Measurements from ENCODE around the gene PTPRK. TPM values are rescaled to one million over a fixed set of nuclear protein-coding genes. Genes with fewer than 3 reads are reported as not detected.

PTPRK gene
- total and polyA plus RNA-seq, 2 of the 8 experiments (the other 6 are each of a cell fraction or from before 2014, with no cell fraction given) = 11.4 to 47.3 TPM

DNA sequence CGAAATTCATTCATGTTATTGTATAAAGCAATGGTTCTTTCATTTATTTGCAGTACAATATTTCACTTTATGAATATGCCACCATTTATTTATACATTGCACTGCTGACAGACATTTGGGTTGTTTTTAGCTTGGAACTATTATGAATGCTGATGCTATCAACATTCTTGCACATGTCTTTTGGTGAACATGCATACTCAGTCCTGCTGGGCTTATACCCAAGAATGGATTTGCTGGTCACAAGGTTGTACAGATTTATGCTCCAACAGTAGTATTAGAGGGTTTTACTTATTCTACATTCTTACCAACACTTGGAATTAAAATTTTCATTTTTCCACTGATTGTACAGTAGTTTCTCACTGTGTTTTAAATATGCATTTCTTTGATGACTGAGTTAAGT lies 126.2 kb downstream of the PTPRK start:
- no peak overlapping the region for H3K4me2 ChIP-seq (ENCODE audit: insufficient read depth in 1 of 2, low read depth in 2 of 2, low read length in 2 of 2)
- H3K9me3 ChIP-seq (ENCODE audit: insufficient read depth in 2 of 2, low read depth in 1 of 2, low read length in 1 of 2) = no peaks in the 10 kb centered on the region
- H3K4ac ChIP-seq (replicated peaks; ENCODE audit: insufficient read length, low read depth, low read length) = no peak overlapping the region
- no peak overlapping the region for H2BK12ac ChIP-seq (ENCODE audit: low read depth, low read length)
- no peak for TF ChIP-seq EP300 (IDR thresholded peaks at IDR 0.05; ENCODE audit: borderline replicate concordance in 1 of 2, low read depth in 2 of 2, low read length in 2 of 2)
- TF ChIP-seq CHD2 (IDR thresholded peaks at IDR 0.05; ENCODE audit: low read length) = no peak
- TF ChIP-seq, protein P1, sequence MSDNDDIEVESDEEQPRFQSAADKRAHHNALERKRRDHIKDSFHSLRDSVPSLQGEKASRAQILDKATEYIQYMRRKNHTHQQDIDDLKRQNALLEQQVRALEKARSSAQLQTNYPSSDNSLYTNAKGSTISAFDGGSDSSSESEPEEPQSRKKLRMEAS (IDR thresholded peaks at IDR 0.05) = no peak
- no peak for TF ChIP-seq CBX8 (IDR thresholded peaks at IDR 0.05; ENCODE audit: borderline replicate concordance, low read depth, low read length)
- TF ChIP-seq ZNF274 (IDR thresholded peaks at IDR 0.05; ENCODE audit: borderline replicate concordance, extremely low read depth, low read length) = no peak
- TF ChIP-seq EZH2 (IDR thresholded peaks at IDR 0.05; ENCODE audit: low read depth, low read length, severe bottlenecking) = no peak
- 0 out of 4 replicates have a peak, but pooled peaks cover 0 to 3% of the 10 kb centered on the region in 2 experiments for H3K79me2 ChIP-seq (ENCODE audit: control insufficient read depth in 1 of 2, insufficient read depth in 2 of 2, low read length in 2 of 2)
- H3K79me1 ChIP-seq (ENCODE audit: low read depth, low read length) = no peaks in the 10 kb centered on the region
- H2BK20ac ChIP-seq (ENCODE audit: low read length) = no peak overlapping the region
- CTCF ChIA-PET (ENCODE audit: partially characterized antibody) = no interaction called here
- H3K27ac ChIP-seq (ENCODE audit: low read depth, low read length) = no peak overlapping the region
- H3K9ac ChIP-seq (replicated peaks in 1 of 4; ENCODE audit: extremely low read depth in 1 of 4, low read depth in 3 of 4, low read length in 3 of 4) = no peak overlapping the region
- FAIRE-seq = no peak
- H4K5ac ChIP-seq (ENCODE audit: insufficient read length, low read depth, low read length) = no peak overlapping the region
- DNase-seq (ENCODE audit: low read depth in 1 of 2, low spot score in 2 of 2) = no peak
- no peak overlapping the region for H3K18ac ChIP-seq (ENCODE audit: extremely low read depth, low read length)
- no peaks in the 10 kb centered on the region for H3K23me2 ChIP-seq (ENCODE audit: low read depth, low read length)
- H2BK5ac ChIP-seq (ENCODE audit: low read depth, low read length) = no peak overlapping the region
- H4K8ac ChIP-seq (ENCODE audit: extremely low read depth, insufficient read depth, low read length) = no peak overlapping the region
- 100% methylated on average over 1 of the region's 1 CpG; no CpG with 5 or more reads in 1 of the 2 experiments for WGBS, 2 experiments (ENCODE audit: extremely low coverage in 1 of 2, insufficient coverage in 1 of 2, insufficient read length in 1 of 2, insufficient replicate concordance in 2 of 2, low coverage in 1 of 2, low lambda C conversion rate in 2 of 2, missing lambda C conversion rate in 1 of 2)
- no peak overlapping the region for H2BK15ac ChIP-seq (ENCODE audit: low read length)
- H3K4me1 ChIP-seq (replicated peaks in 1 of 4; ENCODE audit: control insufficient read depth in 3 of 4, insufficient read depth in 4 of 4, low read length in 3 of 4) = no peaks in the 10 kb centered on the region
- no peak overlapping the region for H3K14ac ChIP-seq (ENCODE audit: insufficient read length)
- no peak overlapping the region for H3K56ac ChIP-seq (replicated peaks; ENCODE audit: insufficient read length, low read depth, low read length)
- no peak overlapping the region for H3K4me3 ChIP-seq (ENCODE audit: extremely low read depth in 1 of 4, insufficient read depth in 2 of 4, low read depth in 3 of 4, low read length in 4 of 4)
- POLR2A ChIA-PET (ENCODE audit: partially characterized antibody) = no interaction called here
- H2BK120ac ChIP-seq (replicated peaks; ENCODE audit: low read depth, low read length) = no peak overlapping the region
- H2AFZ ChIP-seq (ENCODE audit: low read length) = no peak overlapping the region
- H3K27me3 ChIP-seq (replicated peaks in 1 of 4; ENCODE audit: control insufficient read depth in 3 of 4, extremely low read depth in 1 of 4, insufficient read depth in 3 of 4, low read length in 3 of 4) = no peaks in the 10 kb centered on the region
- no peak overlapping the region for H4K91ac ChIP-seq (replicated peaks; ENCODE audit: insufficient read length, low read length)
- no peak overlapping the region for H3K23ac ChIP-seq (ENCODE audit: insufficient read length)
- no peak overlapping the region for H2AK5ac ChIP-seq (ENCODE audit: low read depth, low read length)
- H4K20me1 ChIP-seq (replicated peaks in 1 of 2; ENCODE audit: control insufficient read depth in 1 of 2, insufficient read depth in 2 of 2, low read length in 2 of 2) = peaks cover 0 to 2% of the 10 kb centered on the region in 2 experiments
- H3K36me3 ChIP-seq (ENCODE audit: control insufficient read depth in 2 of 4, insufficient read depth in 4 of 4, low read length in 3 of 4) = peaks cover 0 to 5% (median 0%) of the 10 kb centered on the region in 4 experiments; a peak in 1 of 8 replicates
